Measurements from ENCODE around the gene HIVEP2.

Gene HIVEP2

DNA sequence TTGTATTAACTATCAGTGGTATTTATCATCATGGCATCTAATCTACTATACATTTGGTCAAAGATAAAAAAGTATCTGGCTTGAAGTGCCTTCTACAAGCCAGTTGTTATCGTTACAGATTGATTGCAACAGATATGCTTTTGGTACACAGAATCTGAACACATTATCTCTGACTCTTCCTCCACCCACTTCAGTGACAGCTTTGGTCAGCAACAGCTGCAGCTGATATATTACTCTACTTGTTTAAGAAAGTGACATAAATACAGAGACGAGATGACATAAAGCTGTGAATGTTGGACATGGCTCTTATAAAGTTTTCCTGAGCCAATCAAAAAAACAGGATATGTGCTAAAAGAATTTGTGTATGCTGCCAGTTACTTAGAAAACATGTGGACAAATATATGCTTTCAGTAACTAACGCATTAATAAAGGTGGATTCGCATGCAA, 77.6 kb downstream of the HIVEP2 start:
- DNase-seq (ENCODE audit: low read depth in 3 of 3), result no peak

DNA sequence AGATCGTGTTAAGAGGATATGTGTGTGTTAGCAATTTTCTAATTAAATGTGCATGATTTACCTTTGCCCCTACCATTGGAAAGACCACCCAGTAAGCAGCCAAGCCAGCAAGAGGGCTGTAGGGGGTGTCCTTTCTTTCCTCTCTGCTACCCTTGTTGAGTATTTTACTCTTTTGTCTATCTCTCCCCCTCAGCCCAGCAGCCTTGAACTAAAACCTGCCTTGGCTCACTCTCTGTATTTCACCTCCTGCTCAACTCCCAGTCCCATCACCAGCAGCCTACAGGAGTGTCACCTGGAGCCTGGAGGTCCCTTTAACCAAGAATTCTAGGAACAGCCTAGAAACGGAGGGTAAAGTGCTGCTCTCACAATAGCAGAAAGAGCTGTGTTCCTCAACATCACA, 81.0 kb downstream of the HIVEP2 start:
- no peak for DNase-seq (ENCODE audit: low read depth in 3 of 3)

- no peak for DNase-seq (ENCODE audit: low read depth in 3 of 3)
Measured at GRCh38 chr6:142861711-142862110, 83.3 kb downstream of the HIVEP2 start.

- DNase-seq (ENCODE audit: low read depth in 3 of 3), result no peak
Measured at GRCh38 chr6:142860498-142860897, 84.5 kb downstream of the HIVEP2 start.

- no peak for DNase-seq (ENCODE audit: low read depth in 3 of 3)
Measured at GRCh38 chr6:142857796-142858555, 87.0 kb downstream of the HIVEP2 start.

DNA sequence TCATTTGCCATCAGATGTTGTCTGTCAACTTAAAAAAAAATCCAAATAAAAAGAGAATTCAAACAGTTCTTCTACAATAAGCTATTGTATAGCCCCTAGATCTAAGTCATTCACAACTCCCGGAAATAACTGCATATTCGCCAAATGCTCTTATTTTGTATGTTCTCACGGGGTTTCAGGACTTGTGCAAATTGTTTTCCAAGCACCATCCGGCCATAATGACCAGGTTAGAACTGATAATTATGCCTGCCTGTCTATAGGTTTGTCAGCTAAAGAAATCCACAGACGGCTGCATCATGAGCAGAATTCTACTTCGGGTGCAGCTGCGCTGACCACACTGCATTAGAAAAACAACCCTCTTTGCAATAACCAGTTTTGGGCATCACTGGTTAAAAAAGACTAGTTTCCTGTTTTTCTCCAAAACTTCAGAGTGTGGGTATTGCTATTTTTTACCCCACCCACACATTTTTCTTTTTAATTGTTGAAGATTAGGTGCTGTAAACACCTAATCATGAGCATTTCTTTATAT, 87.7 kb downstream of the HIVEP2 start:
- DNase-seq (ENCODE audit: low read depth in 3 of 3), result no peak

DNA sequence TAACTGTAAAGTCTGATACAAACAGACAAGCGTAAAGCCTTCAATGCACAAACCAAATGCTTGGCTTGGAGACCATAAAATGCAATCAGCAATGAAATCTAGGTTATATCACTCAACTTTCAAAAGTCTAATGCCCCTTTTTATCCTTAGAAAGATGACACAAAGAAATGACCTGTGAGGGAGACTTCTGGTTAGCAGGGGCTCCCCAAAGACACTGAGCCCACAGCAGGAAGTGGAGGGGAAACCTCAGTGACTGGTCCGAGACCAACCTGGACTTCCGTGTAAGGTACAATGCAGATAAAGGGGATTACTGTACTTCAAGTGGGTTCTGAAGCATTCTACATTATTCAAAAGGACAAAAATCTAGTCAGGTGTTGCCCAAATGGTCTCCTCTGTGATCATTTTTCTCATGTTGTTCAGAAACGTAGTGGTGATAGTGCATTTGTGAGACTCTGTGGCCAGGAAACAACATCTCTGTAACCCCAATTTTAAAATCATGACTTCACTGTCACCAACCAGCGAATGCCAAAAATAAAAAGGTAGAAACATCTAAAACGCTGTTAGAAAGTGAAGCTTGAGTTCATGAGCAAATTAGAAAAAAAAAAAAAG, 88.2 kb downstream of the HIVEP2 start:
- no peak for DNase-seq (ENCODE audit: low read depth in 3 of 3)

DNA sequence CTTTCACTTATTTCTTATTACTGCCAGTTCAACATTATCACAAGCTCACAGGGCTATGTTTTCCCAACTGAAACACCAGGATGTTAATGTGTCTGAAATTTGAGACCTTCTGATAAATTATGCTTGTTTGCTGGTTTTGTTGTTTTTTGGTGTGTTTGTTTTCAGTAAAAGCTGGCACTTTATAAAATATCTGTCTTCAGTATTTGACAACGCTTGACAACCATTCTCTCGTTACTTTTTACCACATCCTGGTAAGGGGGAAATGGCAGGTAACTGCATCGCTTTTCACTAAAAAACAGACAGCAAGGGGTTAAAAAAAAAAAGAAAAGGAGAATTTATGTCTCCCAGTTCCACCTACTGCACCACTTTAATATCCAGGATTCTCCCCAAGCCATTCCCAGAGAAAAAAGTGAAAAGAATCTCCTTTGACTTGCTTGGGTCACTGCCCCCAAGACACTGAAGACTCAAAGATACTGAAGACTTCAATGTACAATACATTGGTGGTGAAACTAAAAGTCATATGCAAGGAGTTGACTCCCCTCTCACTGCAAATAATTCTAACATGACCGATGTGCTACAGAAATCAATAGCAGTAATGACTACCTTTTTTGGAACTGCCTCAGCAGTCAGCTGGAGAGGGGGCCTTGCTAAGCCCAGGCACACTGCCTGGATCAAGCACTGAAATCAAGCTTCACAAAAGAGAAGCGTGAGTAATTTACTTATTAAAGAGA, 88.9 kb downstream of the HIVEP2 start:
- DNase-seq (ENCODE audit: low read depth in 3 of 3), result no peak

DNA sequence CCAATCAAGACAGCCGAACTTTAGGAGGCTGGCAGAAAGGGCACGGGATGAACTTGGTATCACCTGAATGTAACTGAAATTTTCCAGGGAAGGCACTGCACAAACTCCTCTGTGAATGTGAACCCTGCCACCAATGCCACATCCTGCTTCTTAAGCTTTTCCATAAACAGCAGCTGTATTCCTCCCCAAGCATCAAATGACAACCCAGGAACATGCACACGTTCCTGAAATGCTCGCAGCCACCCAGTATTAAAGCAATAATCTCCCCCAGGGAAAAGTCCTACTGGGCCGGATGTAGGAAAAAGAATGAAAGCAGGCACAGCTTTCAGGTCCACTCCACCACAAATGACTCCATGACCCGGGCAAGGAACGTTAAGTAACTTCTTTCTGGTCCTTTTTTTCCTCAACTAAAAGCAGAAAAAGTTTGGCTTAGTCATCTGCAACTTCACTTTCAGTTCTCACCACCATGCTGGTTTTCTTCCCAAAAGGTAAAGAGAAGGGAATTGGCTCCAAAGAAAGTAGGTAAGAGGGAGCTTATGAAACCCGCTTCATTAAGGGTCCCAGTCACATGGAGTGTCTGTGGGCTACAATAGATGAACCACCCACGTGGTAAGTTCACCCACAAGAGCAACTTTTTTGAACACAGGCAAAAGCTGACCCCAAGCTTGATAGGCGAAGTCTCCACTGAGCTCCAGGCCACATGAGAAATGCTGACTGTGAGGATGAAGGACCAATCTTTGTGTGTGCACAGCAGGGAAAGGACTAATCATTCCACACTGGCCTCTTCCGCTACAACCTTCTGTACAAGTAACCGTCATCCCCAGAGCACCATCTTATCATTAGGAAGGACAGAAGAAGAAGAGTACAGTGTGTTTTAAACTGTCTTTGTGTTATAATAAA, 90.1 kb downstream of the HIVEP2 start:
- no peak for DNase-seq (ENCODE audit: low read depth in 3 of 3)

- DNase-seq (ENCODE audit: low read depth in 3 of 3), result no peak
Measured at GRCh38 chr6:142853244-142854180, 91.5 kb downstream of the HIVEP2 start.

GRCh38 chr6:142851601-142852000, 93.4 kb downstream of the HIVEP2 start:
- DNase-seq (ENCODE audit: low read depth in 3 of 3), result no peak

- peak in 1 of 3 experiments; percentile 37 for DNase-seq (ENCODE audit: low read depth in 3 of 3)
Measured at GRCh38 chr6:142850679-142851423, 94.1 kb downstream of the HIVEP2 start.

DNA sequence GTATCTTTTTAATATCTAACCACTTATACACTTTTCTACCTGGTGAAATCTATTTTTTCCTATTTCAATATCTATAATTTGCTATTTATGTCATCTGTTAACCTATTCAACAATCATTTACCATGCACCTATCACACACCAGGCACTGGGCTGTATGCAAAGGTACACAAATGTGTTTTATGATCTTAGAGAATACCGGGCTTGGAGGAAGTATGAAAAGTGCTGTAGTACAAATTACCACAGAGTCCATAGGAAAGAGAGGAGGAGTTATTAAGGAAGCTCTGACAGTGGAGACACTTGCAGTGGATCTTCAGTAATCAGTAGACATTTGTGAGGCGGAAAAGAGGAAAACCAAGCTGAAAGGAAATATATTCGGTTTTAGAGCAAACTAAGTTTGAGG, 96.0 kb downstream of the HIVEP2 start:
- no peak for DNase-seq (ENCODE audit: low read depth in 3 of 3)

- DNase-seq (ENCODE audit: low read depth in 3 of 3), result no peak
Measured at GRCh38 chr6:142848156-142848555, 96.8 kb downstream of the HIVEP2 start.

DNA sequence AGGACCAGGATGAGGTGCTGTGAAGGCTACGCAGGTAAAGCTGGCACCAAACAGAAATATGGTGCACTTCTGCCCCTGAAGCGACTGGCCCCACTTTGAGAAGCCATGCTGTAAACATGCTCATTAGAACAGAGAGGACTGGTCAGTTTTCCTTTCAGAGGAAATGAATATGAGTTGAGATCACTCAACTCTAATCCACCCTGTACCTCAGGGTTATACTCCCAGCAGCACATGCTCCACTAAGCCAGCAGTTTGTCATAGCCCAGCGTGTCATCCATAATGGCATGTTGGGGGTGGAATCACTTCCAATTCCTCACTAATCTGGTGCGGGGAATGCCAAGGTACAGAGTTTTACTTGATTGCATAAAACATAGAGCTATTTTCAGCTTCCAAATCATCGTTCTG, 98.1 kb downstream of the HIVEP2 start:
- no peak for DNase-seq (ENCODE audit: low read depth in 3 of 3)

DNA sequence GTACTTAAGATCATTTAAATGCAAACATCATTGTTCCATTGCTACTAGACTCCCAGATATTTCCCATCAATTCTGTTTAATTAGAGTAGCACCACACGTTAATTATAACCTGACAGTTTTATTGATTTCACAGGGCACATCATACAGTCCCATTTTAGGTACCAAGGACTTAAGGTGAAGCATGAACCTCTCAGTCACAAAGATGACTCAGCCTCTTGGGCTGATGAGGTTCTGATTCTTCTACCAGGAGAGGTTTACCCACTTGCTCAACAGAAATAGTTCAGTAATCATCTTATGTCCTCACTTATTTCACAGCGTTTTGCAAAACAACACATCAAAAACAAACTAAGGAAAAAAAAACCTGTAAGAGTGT, 98.5 kb downstream of the HIVEP2 start:
- DNase-seq (ENCODE audit: low read depth in 3 of 3), result no peak

GRCh38 chr6:142845624-142846458, 99.1 kb downstream of the HIVEP2 start:
- DNase-seq (ENCODE audit: low read depth in 3 of 3), result no peak

DNA sequence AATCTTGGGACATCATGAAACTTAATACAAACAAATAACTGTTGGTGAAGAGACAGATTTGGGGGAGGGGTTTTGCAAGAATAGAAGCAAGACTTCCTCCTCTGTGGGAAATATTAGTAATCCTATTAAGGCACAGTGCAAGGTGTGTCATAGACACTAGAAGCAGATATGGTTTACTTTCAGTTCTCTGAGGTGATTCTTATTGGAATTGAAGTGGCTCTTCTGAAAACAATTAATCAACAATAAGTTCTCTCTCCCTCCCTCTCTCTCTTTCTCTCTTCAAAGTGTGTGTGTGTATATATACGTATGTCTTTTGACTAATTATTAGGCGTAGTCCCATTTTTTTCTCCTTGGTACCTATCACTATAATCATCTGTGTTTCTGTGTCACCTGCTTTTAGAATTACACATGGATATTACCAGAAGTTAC, 99.8 kb downstream of the HIVEP2 start:
- DNase-seq (ENCODE audit: low read depth in 3 of 3), result no peak
